ENCODE measurements around the gene SLC7A10.
"Not testable (repeated sequence)": the region's sequence is repeated elsewhere in the genome, so short reads cannot be mapped to it uniquely, and the experiment has no call there.

SLC7A10 gene

GRCh38 chr19:33175156-33175782 lies 50.4 kb downstream of the SLC7A10 start:
- no peak for DNase-seq (ENCODE audit: low spot score)

GRCh38 chr19:33174186-33174585 lies 51.5 kb downstream of the SLC7A10 start:
- no peak for DNase-seq (ENCODE audit: low spot score)

DNA sequence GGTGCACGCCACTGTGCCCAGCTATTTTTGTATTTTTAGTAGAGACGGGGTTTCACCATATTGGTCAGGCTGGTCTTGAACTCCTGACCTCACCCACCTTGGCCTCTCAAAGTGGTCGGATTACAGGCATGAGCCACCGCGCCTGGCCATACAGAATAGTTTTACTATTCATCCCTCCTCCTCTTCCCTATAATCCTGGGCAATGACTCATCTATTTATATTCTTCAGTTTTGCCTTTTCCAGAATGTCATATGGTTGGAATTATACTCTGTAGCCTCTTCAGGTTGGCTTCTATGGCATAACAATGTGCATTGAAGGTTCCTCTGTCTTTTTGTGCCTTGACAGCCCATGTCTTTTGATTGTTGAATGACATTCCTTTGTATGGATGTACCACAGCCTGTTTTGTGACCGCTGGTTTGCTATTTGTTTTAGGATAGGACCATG lies 53.7 kb downstream of the SLC7A10 start:
- DNase-seq (ENCODE audit: low spot score), result no peak

DNA sequence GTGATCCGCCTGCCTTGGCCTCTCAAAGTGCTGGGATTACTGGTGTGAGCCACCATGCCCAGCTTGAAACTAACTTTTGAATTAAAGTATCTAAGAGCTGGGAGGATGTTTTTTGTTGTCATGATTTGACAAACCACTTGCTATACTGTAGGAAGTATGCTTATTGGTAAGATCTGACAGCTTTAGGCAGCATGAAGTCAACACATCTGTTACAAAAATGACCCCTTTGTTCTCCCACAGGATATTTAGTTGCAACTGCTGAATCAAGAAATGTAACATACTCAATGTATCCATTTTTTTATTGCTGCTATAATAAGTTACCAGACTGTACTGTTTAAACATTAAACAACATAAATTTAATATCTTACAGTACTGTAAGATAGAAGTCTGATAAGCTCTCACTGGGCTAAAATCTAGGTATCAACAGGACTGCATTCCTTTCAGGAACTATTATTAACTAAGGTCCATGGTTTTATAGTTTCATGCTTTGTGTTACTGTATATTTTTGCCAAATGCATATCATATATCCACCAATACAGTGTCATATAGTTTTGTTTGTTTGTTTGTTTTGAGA lies 54.3 kb downstream of the SLC7A10 start:
- DNase-seq (ENCODE audit: low spot score), result no peak

DNA sequence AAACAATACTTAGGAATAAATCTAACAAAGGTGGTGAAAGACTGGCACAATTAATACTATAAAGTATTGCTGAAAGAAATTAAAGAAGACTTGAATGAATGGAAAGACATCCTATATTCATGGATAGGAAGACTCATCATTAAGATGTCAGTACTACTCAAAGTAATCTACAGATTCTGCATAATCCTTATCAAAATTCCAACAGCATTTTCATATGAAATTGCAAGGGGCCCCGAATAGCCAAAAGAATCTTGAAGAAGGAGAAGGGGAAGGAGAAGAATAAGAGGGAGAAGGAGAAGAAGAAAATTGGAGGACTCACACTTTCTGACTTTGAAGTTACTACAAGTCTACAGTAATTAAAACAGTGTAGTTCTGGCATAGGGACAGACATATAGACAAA lies 57.1 kb downstream of the SLC7A10 start:
- no peak for DNase-seq (ENCODE audit: low spot score)

DNA sequence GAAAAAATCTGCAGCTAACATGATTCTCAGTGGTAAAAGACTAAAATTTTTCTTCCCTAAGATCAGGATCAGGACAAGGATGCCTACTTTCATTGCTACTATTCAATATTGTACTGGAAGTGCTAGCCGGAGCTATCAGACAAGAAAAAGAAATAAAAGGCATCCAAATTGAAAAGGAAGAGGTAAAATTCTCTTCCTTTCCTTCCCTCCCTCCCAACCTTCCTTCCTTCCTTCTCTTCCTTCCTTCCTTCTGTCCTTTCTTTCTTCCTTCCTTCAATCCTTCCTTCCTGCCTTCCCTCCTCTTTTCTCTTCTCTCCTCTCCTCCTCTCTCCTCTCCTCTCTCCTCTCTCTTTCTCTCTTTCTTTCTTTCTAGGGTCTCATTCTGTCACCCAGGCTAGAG lies 58.2 kb downstream of the SLC7A10 start:
- DNase-seq (ENCODE audit: low spot score), result no peak

DNA sequence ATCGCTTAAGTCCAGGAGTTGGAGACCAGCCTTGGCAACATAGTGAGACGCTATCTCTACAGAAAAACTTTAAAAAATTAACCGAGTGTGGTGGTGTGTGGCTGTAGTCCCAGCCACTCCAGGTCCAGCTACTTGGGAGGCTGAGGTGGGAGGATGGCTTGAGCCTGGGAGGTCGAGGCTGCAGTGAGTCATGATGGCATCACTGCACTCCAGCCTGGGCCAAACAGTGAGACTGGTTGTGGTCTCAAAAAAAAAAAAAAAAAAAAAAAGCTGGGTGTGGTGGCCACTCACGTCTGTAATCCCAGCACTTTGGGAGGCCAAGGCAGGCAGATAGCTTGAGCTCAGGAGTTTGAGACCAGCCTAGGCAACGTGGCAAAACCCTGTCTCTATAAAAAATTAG lies 59.6 kb downstream of the SLC7A10 start:
- not testable (repeated sequence) for DNase-seq (ENCODE audit: low spot score)

- DNase-seq (ENCODE audit: low spot score), result no peak
Measured at GRCh38 chr19:33163481-33163880, 62.2 kb downstream of the SLC7A10 start.

DNA sequence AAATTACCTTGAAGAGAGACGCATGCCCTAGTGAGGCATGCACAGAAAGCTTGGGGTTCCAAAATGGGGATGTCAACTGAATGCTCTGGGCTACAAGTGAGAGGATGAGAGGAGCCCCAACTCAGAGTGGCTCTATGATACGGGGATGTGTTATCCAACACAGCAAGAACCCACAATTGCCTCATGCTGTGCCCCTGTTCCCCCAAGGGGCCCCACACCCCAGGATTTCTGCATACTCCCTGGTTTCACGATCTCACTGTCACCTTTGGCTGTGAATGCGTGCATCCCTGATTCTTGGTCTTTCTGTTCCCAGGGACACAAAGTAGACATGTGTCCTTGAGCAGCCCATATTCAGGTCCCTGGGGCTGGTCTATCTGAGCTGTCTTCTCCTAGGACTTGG lies 64.4 kb downstream of the SLC7A10 start:
- no peak for DNase-seq (ENCODE audit: low spot score)

DNA sequence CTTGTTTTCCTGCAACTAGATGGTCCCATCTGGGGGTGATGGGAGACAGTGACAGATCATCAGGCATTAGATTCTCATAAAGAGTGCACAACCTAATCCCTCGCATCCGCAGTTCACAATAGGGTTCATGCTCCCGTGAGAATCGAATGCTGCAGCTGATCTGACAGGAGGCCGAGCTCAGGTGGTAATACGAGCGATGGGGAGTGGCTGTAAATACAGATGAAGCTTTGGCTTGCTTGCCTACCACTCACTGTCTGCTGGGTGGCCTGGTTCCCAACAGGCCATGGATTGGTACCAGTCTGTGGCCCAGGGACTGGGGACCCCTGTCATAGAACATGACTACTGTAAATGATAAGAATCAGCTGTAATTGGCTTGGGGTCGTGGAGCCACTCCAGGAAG lies 65.8 kb downstream of the SLC7A10 start:
- no peak for DNase-seq (ENCODE audit: low spot score)

DNA sequence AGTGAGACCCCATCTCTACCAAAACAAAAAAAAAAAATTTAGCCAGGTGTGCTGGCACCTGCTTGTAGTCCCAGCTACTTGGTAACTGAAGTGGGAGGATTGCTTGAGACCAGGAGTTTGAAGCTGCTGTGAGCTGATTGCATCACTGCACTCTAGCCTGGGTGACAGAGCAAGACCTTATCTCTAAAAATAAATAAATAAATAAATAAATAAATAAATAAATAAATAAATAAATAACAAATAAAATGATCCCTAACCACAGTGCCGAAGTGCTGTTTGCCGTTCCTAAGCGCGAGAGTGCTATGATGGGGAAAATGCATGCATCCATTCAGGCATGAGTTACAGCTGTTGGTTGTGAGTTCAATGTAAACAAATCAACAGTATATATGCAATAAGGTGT lies 66.5 kb downstream of the SLC7A10 start:
- DNase-seq (ENCODE audit: low spot score), result no peak
